ENCODE measurements around the gene PLB1. TPM values are rescaled to one million over a fixed set of nuclear protein-coding genes. Genes with fewer than 3 reads are reported as not detected.

PLB1 gene
- total RNA-seq, 1 donor from 2014 or later = 2.2 TPM

GRCh38 chr2:28604284-28604843 lies 108.5 kb downstream of the PLB1 start:
- no peaks in the 10 kb centered on the region for H3K9me3 Mint-ChIP-seq
- DNase-seq (ENCODE audit: low spot score in 2 of 2, unreplicated experiment in 2 of 2) = no peak
- H3K36me3 Mint-ChIP-seq = no peaks in the 10 kb centered on the region
- peaks cover 5% of the 10 kb centered on the region for H3K4me1 Mint-ChIP-seq
- H3K27ac Mint-ChIP-seq = no peak overlapping the region
- TF ChIP-seq CTCF (IDR thresholded peaks at IDR 0.05; ENCODE audit: unreplicated experiment) = no peak
- no peak overlapping the region for H3K4me3 Mint-ChIP-seq
- H3K27me3 Mint-ChIP-seq (ENCODE audit: low read depth) = no peaks in the 10 kb centered on the region

GRCh38 chr2:28606986-28607441 lies 111.2 kb downstream of the PLB1 start:
- Mint-ChIP-seq H3K4me1 (peaks cover 5% of the 10 kb centered on the region), H3K9me3 (no peaks in the 10 kb centered on the region), H3K4me3 (no peak overlapping the region), H3K36me3 (no peaks in the 10 kb centered on the region), H3K27me3 (ENCODE audit: low read depth) (no peaks in the 10 kb centered on the region), H3K27ac (peak overlapping the region; percentile 57)
- no peak for TF ChIP-seq CTCF (IDR thresholded peaks at IDR 0.05; ENCODE audit: unreplicated experiment)
- DNase-seq (ENCODE audit: low spot score in 2 of 2, unreplicated experiment in 2 of 2) = no peak

GRCh38 chr2:28607730-28608499 lies 112.1 kb downstream of the PLB1 start:
- H3K4me1 Mint-ChIP-seq = peaks cover 5% of the 10 kb centered on the region
- H3K27me3 Mint-ChIP-seq (ENCODE audit: low read depth) = no peaks in the 10 kb centered on the region
- H3K27ac Mint-ChIP-seq = no peak overlapping the region
- DNase-seq (ENCODE audit: low spot score in 2 of 2, unreplicated experiment in 2 of 2) = no peak
- H3K9me3 Mint-ChIP-seq = no peaks in the 10 kb centered on the region
- H3K36me3 Mint-ChIP-seq = no peaks in the 10 kb centered on the region
- no peak for TF ChIP-seq CTCF (IDR thresholded peaks at IDR 0.05; ENCODE audit: unreplicated experiment)
- no peak overlapping the region for H3K4me3 Mint-ChIP-seq

GRCh38 chr2:28608500-28609424 lies 112.9 kb downstream of the PLB1 start:
- Mint-ChIP-seq H3K4me3 (no peak overlapping the region), H3K9me3 (no peaks in the 10 kb centered on the region), H3K36me3 (no peaks in the 10 kb centered on the region), H3K4me1 (peaks cover 5% of the 10 kb centered on the region), H3K27ac (no peak overlapping the region), H3K27me3 (ENCODE audit: low read depth) (no peaks in the 10 kb centered on the region)
- no peak for TF ChIP-seq CTCF (IDR thresholded peaks at IDR 0.05; ENCODE audit: unreplicated experiment)
- no peak for DNase-seq (ENCODE audit: low spot score in 2 of 2, unreplicated experiment in 2 of 2)

GRCh38 chr2:28610583-28611201 lies 114.8 kb downstream of the PLB1 start:
- Mint-ChIP-seq H3K4me3 (no peak overlapping the region), H3K9me3 (no peaks in the 10 kb centered on the region), H3K27ac (no peak overlapping the region), H3K36me3 (no peaks in the 10 kb centered on the region), H3K27me3 (ENCODE audit: low read depth) (no peaks in the 10 kb centered on the region), H3K4me1 (peaks cover 5% of the 10 kb centered on the region)
- no peak for TF ChIP-seq CTCF (IDR thresholded peaks at IDR 0.05; ENCODE audit: unreplicated experiment)
- no peak for DNase-seq (ENCODE audit: low spot score in 2 of 2, unreplicated experiment in 2 of 2)

Measured in mesothelial cell of epicardium (in vitro differentiated cells).